ENCODE results near the gene JAKMIP1. TPM values are rescaled to one million over a fixed set of nuclear protein-coding genes. Genes with fewer than 3 reads are reported as not detected.
"Not testable (repeated sequence)": the region's sequence is repeated elsewhere in the genome, so short reads cannot be mapped to it uniquely, and the experiment has no call there.

JAKMIP1 gene
- total RNA-seq, 1 experiment from 2014 or later = 0.28 TPM

DNA sequence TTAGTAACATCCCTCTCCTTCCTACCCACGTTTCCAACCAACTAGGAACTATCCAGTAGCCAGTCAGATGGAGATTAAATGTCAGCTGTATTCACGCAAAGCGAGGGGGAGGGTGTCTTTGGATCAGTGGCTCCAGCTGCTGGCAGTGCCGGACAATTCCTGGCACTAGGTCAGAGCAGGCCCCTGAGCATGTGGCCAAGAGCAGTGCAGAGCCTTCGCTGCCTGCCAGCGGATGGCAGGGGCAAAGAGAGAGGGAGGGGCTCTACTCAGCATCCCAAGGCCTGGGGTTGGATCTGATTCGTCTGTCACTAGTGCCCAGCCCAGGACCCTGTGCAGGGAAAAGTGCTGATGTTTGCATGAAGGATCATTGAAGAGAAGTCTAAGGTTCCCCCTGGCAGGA lies 28.7 kb upstream of the JAKMIP1 start:
- no peak for DNase-seq (ENCODE audit: low spot score)

DNA sequence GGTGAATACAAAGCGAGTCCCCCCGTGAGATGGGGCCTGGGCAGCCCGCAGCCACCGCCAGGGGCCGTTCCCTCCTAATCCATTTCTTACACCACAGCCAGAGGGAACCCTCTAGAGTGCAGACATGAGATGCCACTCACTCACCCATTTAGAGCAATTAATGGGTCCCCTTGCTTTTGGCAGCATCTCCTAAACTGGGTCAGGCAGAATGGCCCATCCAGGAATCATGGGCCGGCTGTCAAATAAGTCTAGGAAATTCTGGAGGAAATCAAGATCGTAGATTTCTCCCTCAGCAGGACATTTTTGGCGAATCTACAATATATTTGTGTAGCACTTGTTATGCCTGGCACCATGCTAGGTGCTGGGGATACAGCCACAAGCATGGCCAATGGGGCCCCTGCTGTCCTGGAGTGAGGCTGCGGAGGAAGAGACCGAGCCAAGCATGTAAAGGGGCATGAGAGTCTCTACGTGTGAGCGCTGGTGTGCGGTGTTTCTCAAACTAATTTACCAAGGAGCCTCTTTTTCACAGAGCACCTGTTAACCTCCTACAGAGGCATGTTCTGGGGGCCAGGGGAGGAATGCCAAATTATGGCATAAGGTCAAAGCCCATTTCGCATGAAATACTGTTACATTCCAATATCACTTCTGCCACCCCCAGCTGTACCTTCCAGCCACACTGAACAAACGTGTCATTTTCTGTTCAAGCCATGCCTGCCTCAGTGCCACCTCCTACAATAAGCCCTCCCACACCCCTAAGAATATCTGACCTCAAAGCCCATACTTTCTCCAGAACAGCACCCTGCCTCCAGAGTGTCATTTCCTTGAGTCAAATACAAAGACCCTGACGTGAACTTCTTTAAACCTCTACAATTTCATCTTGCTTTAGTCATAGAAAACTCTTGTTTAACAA lies 28.1 kb upstream of the JAKMIP1 start:
- DNase-seq (ENCODE audit: low spot score) = no peak

DNA sequence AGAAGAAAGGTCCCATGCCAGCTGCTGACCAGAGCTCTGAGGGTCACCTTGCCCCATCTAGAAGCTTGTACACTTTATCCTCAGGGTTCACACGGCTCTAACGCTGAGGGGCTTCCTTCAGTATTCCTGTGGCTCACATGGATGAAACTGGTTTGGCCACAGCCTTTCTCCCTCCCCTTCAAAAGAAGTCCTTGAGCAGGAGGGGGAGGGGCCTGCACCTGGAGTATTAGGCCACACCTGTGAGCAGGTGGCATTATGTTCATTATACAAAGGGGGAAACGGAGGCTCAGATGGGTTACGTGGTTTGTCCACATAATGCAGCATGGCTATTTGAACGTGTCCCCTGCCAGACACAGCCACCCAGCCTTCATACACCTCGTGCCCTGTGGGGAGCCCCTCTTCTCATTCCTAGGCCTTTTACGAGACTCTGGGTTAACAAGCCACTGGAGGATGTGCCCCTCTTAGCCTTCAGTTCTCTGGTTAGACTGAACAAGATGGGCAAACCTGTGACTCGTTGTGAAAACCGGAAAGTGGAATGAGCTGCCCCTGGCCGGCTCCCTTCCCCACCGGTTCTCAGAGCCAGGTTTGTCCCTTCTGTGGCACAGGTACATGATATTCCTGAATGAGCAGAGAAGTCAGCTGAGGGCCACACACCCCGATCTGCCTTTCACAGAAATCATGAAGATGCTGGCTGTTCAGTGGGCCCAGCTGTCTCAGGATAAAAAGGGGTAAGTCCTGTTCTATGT lies 27.2 kb upstream of the JAKMIP1 start:
- DNase-seq (ENCODE audit: low spot score) = no peak

DNA sequence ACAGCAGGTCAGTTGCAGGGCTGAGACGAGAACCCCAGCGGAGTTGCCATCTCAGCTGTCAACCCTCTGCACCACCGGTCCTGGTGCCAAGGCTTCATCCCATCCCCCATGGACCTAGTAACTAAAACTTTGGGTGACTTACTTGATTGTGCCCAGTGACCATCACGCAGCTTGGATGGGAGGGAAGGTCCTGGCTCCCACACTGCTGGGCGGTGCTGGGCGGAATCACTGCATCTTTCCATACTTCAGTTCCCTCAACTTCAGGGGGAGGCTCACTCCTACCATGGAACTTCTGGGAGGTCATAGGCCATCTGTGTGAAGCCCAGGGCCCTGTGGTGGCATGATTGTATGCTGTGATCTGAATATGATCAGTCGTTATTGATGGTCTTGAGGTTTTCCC lies 26.2 kb upstream of the JAKMIP1 start:
- DNase-seq (ENCODE audit: low spot score) = no peak

DNA sequence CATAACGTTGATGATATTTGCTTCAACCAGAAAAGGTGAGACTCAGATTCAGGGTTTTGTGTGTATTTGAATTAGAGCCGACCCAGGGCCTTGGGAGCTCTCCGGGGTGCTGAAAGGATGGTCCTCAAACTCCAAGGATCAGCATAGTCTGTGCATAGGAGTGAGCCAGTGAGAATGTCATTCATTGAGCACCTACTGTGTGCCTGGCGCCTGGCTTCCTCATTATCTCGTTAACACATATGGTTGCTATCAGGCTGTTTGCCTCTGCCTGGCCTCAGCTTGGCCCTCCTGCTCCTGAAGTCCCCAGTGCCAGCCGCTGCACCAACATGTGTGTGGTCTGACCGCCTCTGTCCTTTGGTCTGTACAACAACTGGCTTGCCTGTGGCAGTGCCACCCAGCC lies 25.1 kb upstream of the JAKMIP1 start:
- DNase-seq (ENCODE audit: low spot score) = peak; percentile 41

DNA sequence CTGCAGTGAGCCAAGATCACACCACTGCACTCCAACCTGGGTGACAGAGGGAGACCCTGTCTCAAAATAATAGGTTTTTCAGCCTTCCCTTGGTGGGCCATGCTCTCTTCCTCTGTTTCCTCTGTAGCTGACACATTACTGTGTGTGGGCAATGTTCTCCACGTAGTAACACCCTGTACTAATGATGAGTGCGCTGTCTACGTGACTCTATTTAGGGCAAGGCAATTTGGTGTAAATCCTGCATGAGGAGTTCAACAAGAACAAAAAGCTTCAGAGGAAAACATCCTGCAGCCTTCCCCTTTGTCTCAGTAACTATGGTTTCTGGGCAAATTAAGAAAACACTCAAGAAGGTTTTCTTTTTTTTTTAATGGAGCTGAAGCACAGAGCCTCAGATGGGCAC lies 24.4 kb upstream of the JAKMIP1 start:
- no peak for DNase-seq (ENCODE audit: low spot score)

DNA sequence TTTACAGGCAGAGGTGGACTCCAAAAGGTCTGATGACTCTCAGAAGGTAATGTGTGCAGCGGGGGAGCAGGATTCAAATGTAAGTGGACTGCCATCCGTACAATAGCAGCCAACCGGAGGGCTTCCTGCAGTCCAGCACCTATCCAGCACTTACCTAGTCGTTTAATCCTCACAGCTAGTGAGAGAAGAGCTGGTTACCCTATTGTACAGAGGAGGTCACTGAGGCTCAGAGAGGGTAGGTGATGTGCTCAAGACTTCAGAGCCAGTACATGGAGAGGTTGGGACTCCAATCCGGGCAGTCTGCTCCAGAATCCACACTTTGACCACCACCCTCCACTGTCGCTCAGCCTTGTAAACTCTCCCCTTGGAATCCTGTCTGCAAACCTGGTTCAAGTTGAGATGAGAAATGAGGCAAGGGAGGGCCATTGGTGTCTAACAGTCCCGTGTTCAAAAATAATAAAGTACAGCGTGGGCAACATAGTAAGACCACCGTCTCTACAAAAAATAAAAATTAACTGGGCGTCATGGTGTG lies 22.5 kb upstream of the JAKMIP1 start:
- no peak for DNase-seq (ENCODE audit: low spot score)

DNA sequence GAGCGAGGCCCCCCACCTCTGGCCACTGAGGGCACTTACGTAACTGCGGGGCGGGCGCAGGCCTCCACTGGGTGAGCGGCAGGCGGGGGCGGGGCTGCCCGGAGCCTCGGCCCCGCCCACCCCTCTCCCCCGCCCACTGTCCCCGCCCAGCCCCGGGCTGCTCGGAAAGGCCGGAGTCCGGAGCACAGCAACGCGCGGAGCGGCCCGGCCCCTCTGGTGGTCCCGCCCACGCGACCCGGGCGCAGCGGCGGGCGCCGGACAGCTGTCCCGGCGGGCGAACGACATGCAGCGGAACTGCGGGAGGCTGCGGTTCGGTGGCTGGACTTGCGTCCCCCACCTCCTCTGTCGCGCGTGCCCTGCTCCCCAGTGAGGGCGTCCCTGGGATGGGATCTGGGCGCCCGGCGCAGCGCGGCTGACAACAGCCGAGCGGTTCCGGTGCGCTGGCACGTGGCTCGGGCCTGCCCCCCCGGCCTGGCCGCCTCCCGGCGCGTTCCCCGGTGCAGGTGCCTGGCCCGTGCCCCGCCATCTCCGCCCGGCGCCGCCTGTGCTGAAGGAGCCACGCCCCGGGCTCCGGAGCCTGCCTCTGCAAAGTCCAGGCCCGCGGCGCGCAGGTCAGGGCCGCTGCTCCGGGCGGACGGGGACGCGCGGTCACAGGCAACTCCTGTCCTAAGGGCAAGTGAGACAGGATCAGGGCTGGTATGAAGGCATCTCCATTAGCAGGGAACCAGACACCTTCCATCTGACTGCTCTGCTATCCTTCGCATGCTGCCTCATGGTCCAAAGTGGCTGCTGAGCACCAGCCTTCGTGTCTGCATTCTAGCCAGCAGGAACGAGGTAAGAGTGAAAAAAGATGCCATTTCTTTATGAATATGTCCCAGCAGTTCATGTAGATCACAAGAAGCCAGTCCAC lies 21.8 kb upstream of the JAKMIP1 start:
- DNase-seq (ENCODE audit: low spot score) = no peak

DNA sequence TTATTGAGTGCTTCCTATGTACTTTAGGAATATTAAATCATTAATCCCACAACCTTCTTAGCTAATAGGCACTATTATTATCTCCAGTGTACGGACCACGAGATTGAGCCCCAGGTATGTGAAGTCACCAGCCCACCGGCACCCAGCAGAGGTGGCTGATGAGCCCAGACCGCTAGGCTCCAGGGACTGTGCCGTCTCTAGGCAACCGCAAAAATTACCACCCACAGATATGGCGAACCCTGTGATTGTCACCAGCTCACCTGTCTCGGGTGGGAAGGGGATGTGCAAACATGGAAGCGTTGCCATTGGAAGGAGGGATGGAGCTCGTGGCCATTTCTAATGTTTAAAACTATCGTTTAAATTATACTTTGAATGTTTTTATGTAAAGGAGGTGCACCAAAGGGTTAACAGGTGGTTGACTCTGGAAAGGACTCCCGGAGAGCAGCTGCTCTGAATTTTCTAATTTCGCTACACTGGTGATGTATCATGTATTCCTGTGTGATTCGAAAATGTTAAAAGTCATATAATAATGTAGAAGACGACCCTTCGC lies 21.0 kb upstream of the JAKMIP1 start:
- no peak for DNase-seq (ENCODE audit: low spot score)

DNA sequence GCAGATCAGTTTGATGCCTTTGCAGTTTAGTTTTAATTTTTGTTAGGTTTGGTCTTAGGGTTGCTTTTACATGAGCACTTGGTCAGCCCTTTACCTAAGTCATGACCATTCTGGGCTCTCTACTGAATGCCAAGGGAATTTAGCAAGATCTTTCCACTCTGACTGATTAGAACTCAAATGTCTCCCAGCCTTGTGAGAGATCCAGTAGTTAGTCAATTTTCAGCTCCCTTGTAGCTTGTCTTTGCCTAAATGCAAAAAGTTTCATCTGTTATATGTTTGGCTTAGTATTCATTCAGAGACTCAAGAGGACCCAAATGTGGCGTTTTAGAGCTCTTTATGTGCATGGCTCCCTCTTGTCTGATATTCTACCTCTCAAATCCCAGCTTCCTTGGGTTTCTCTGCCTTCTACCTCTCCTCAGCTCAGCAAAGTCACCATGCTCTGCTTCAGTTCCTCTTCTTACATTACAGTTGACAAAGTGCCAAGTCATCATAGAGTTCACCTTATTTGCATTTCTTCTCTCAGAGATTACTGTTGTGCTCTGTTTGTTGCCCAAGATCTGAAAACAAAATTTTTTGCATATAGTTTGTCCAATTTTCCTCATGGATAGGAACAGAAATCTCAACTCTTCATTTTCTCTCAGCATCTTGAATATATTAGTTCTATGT lies 17.5 kb upstream of the JAKMIP1 start:
- no peak for DNase-seq (ENCODE audit: low spot score)

DNA sequence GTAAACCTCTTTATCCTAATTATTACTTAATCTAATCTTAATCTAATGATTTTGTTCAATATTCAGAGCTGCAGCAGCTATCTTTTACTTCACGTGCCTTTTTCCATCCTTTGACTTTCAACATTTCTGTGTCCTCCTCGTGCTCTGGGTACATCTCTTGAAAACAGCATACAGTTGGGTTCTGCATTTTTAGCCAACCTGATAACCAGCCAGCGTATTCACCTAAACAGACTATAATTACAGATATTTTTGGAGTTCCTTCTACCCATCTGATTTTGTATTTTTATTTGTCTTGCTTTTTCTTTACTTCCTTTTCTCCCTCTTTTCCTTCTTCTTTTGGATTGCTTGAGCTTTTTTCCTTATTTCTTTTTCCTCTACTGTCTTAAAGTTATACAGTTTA lies 16.2 kb upstream of the JAKMIP1 start:
- DNase-seq (ENCODE audit: low spot score) = no peak

DNA sequence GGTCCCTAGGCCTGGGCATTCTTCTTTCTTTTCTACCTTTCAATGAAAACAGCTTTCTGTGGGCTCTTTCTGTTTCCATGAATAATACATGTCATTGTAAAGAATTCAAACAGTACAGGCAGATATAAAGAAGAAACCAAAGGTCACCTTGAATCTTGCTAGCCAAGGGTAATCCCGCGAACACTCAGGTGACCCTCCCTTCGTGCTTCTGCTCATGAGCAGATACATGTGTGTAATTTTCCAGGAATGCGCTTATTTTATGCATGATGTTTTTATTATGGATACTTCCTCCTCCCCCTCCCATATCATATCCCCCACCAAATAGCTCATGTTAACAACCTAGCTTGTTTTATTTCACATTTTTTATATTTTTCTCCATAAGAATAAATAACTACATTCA lies 9.6 kb upstream of the JAKMIP1 start:
- no peak for DNase-seq (ENCODE audit: low spot score)

DNA sequence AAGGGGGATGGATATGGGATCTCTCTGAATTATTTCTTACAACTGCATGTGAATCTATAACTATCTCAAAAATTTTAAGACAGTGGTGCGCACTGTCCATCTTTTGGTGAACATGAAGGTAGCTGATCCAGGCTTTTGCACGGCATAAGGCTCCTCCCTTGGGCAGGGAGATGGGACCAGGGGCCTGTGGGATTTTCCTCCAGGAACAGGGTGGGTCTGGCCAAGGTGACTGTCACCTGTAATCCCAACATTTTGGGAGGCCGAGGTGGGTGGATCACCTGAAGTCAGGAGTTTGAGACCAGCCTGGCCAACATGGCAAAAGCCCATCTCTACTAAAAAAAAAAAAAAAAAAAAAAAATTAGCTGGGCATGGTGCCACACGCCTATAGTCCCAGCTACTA lies 8.9 kb upstream of the JAKMIP1 start:
- DNase-seq (ENCODE audit: low spot score) = not testable (repeated sequence)

DNA sequence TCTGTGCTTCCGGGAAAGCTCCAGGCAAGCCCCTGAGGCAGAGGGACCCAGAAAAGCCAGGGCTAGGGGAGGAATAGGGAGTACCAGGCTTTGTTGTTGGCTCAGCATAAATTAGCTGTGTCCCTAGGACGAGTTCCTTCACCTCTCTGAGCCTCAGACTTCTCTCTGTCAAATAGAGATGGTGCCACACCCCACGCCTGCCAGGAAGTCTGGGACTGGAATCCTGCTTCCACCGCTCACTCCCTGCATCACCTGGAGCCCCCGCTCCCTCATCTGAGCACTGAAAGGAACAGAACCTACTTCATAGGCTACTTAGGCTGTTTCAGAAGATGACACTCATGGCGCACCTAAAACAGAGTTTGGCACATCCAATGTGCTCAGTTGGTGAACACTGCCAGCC lies 8.1 kb upstream of the JAKMIP1 start:
- no peak for DNase-seq (ENCODE audit: low spot score)

DNA sequence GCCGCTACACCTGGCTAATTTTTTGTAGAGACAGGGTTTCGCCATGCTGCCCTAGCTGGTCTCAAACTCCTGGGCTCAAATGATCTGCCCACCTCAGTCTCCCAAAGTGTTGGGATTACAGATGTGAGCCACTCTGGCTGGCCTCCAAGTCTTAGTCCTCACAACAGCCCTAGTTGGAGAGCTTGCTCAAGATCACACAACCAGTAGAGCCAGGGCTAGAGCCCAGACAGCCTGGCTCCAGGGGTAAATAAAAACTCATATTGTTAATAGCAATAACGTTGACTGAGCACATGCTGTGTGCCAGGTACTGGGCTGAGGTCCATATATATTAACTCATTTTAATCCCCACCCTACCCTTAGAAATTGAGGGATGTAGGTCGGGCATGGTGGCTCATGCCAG lies 7.3 kb upstream of the JAKMIP1 start:
- no peak for DNase-seq (ENCODE audit: low spot score)

DNA sequence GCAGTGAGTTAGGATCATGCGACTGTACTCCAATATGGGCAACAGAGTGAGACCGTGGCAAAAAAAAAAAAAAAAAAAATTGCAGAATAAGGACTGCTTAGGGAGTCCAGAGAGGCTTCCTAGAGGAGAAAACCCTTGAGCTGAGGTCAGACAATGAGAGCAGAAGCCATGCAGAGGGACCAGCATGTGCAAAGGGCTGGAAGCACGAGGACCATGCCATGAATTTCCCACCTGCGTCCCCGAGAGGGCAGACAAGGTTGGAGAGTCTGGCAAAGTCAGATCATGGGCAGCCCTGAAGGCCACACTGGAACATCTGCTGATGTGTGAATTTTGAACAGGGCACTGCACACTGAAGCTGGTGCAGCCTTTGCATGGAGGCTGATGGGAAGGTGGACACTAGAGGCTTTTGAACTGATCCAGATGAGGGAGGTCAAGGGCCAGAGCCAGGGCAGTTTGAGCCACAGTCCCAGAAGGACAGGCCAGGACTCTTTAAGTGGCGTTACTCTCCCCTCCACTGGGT lies 6.5 kb upstream of the JAKMIP1 start:
- DNase-seq (ENCODE audit: low spot score) = no peak

DNA sequence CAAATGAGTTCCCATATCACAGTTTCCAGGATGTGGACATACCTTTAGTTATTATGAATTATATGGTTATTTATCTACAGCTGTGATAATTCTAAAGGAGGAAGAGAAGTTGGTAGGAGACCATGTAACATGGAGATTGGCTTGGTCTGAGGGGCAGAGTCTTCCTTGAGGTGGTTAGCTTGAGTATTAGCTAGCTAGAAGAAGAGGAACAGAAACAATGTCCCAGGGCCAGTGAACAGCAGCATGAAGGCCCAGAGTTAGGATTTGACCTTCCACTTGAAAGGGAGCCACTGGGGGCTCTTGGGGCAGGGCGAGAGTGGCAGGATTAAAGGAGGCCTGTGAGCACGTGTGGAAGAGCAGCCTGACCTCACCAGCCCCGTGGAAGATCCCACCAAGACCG lies 5.6 kb upstream of the JAKMIP1 start:
- no peak for DNase-seq (ENCODE audit: low spot score)

DNA sequence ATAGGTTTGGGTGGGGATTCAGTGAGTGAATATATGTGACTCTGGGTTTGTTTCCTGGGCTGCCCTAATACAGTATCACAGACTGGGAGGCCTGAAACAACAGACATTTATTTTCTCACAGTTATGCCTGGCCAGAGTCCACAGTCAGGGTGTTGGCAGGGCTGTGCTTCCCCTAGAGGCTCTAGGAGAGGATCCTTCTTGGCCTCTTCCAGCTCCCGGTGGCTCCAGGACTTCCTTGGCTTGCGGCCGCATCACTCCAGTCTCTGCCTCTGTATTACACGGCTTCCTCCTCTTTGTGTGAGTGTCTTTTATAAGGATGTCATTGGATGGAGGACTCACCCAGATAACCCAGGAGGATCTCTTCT lies 5.2 kb upstream of the JAKMIP1 start:
- no peak for DNase-seq (ENCODE audit: low spot score)

DNA sequence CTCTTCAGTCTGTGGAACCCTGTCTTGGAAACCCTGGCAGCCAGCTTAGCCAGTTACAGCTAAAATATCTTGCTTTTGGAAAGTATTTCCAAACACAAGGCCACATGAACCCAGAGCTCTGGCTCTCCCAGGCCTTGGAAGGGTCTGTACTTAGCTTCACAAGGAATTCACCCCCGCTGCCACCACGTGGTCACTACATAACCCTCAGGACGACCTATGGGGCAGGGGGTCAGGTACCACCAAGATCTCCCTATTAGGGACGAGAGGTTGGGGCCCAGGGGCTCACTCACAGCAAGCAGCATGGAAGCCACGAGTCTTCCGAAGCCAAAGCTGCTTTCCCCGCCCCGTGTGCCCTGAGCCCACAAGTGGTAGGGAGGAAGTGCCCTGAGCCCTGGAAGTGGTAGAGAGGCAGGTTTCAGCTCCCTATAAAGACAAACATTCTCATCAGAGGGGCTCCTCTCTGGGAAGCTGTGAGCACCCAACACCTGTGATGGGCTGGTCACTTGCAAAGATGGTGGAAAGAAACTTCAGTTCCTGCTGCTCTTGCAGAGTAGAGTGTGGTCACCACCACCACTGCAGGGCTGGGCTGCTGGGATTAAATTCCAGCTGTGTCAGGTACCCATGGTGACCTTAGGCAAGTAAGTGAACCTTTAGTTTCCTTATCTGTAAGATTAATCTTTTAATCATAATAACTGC lies 4.7 kb upstream of the JAKMIP1 start:
- DNase-seq (ENCODE audit: low spot score) = no peak

DNA sequence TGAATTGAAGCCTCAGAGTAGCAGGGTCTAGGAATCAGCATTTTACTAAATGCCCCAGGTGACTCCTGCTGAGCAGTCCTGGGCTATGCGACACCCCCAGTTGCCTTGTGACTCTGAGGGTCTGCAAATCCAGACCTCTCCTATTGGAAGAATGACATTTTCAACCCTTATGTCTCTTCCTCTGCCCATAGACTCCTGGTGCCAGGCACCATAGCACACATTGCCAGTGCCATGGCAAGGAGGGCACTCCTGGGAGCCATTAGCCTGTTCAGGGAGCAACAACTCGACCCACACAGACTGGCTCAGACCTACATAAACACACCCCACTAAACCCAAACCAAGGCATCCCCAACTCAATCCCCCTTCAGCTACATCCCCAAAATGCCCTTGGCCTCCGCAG lies 3.7 kb upstream of the JAKMIP1 start:
- DNase-seq (ENCODE audit: low spot score) = no peak

Data from A172 (cell line).